Sigmoid colon (tissue), 4 donors: ENCODE results near the gene NPHP4.

Experiments used
- EP300 ChIP-seq, 4 donors: sonication (generic); formaldehyde crosslinking; IDR thresholded peaks; one replicate each; pipeline ENCODE4 v1.6.1; 2017; ENCODE audit warnings: antibody characterized with exemption in 4 of 4
- POLR2A ChIP-seq, 2 donors: fragments of 450-650 bp; IDR thresholded peaks; one replicate each; pipeline ENCODE4 v1.6.1; 2016; ENCODE audit warnings: antibody characterized with exemption in 2 of 2, mild to moderate bottlenecking in 2 of 2, moderate library complexity in 2 of 2
- TF ChIP-seq, protein P1 (sequence below), 4 experiments: fragments of 450-650 bp in 3 of 4; fragments of 200-600 bp in 1 of 4; IDR thresholded peaks; one replicate each; pipeline ENCODE4 v1.5.1; 2016 to 2019; ENCODE audit warnings: antibody characterized with exemption in 4 of 4, mild to moderate bottlenecking in 3 of 4, moderate library complexity in 2 of 4

- TF ChIP-seq, protein P1, sequence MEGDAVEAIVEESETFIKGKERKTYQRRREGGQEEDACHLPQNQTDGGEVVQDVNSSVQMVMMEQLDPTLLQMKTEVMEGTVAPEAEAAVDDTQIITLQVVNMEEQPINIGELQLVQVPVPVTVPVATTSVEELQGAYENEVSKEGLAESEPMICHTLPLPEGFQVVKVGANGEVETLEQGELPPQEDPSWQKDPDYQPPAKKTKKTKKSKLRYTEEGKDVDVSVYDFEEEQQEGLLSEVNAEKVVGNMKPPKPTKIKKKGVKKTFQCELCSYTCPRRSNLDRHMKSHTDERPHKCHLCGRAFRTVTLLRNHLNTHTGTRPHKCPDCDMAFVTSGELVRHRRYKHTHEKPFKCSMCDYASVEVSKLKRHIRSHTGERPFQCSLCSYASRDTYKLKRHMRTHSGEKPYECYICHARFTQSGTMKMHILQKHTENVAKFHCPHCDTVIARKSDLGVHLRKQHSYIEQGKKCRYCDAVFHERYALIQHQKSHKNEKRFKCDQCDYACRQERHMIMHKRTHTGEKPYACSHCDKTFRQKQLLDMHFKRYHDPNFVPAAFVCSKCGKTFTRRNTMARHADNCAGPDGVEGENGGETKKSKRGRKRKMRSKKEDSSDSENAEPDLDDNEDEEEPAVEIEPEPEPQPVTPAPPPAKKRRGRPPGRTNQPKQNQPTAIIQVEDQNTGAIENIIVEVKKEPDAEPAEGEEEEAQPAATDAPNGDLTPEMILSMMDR (IDR thresholded peaks at IDR 0.05), result no peak
- TF ChIP-seq POLR2A (IDR thresholded peaks at IDR 0.05) (no peak), EP300 (IDR thresholded peaks at IDR 0.05) (no peak)
Measured at GRCh38 chr1:6009120-6010040, 17.2 kb upstream of the NPHP4 start.
